Measurements from ENCODE around the gene DLG2. TPM values are rescaled to one million over a fixed set of nuclear protein-coding genes. Genes with fewer than 3 reads are reported as not detected.

The DLG2 gene
- total and polyA plus RNA-seq, 2 of the 4 experiments (the other 2 are of a cell fraction), result 0.31 to 0.36 TPM

DNA sequence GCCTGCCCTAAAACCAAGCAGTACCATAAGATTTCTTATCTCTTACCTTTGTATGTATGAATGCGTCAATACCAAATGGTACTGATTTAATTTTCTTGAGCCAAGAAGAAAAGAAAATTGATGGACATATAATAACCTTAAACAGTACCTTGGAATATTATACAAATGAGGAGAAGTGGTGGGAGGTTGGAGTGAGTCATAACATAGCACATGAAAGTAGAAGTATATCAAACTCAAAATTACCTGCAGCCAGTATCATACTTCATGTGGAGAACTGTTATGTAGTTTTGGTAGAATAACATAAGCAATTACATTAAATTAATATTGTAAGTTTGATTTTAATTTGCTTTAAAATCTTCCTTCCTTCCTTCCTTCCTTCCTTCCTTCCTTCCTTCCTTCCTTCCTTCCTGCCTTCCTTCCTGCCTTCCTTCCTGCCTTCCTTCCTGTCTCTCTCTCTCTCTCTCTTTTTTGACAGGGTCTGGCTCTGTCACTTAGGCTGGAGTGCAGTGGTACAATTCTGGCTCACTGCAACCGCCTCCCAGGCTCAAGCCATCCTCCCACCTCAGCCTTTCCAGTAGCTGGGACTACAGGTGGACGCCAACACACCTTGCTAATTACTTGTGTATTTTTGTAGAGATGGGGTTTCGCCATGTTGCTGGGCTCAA lies 1880.1 kb downstream of the DLG2 start:
- POLR2A ChIA-PET (ENCODE audit: unreplicated experiment), result no interaction called here
- Histone ChIP-seq H2BK15ac (ENCODE audit: low read depth, low read length) (no peak overlapping the region), H3K4me2 (ENCODE audit: low read depth, low read length) (no peak overlapping the region), H2AK9ac (replicated peaks; ENCODE audit: low read depth, low read length, poor library complexity) (no peak overlapping the region), H3K27me3 (ENCODE audit: control insufficient read depth, insufficient read depth, low read length) (no peaks in the 10 kb centered on the region), H4K5ac (ENCODE audit: low read depth, low read length) (no peak overlapping the region), H3K36me3 (ENCODE audit: control insufficient read depth, insufficient read depth, low read length) (no peaks in the 10 kb centered on the region), H2BK120ac (ENCODE audit: low read depth, low read length) (no peak overlapping the region), H3K4me3 (ENCODE audit: insufficient read depth, low read depth, low read length) (no peak overlapping the region), H3K9me3 (ENCODE audit: control insufficient read depth, insufficient read depth, low read length) (no peaks in the 10 kb centered on the region), H3K56ac (ENCODE audit: extremely low read depth, insufficient read depth, low read length) (no peak overlapping the region), H3K27ac (ENCODE audit: insufficient read depth, low read length) (no peak overlapping the region), H4K8ac (ENCODE audit: low read depth in 2 of 2, low read length in 2 of 2) (no peak overlapping the region), H2AK5ac (ENCODE audit: low read depth, low read length) (no peak overlapping the region), H3K9me1 (ENCODE audit: insufficient read depth, low read length) (no peaks in the 10 kb centered on the region), H3K18ac (ENCODE audit: low read depth, low read length) (no peak overlapping the region), H2BK5ac (ENCODE audit: low read depth, low read length, poor library complexity, severe bottlenecking) (no peak overlapping the region), H3K23ac (ENCODE audit: low read depth, low read length) (no peak overlapping the region), H3K4ac (ENCODE audit: low read depth, low read length) (no peak overlapping the region), H4K20me1 (ENCODE audit: insufficient read depth, low read length) (no peaks in the 10 kb centered on the region), H3K4me1 (ENCODE audit: control insufficient read depth, insufficient read depth, low read length) (no peaks in the 10 kb centered on the region), H3K79me1 (ENCODE audit: low read depth in 1 of 2, low read length in 2 of 2) (no peaks in the 10 kb centered on the region), H4K91ac (ENCODE audit: insufficient read depth, low read depth, low read length) (no peak overlapping the region), H3K14ac (replicated peaks; ENCODE audit: low read depth, low read length) (no peak overlapping the region), H2AFZ (replicated peaks; ENCODE audit: low read length, poor library complexity) (no peak overlapping the region), H2BK20ac (ENCODE audit: low read depth, low read length) (no peak overlapping the region), H3K9ac (ENCODE audit: low read depth, low read length) (no peak overlapping the region)
- no peak for ATAC-seq (ENCODE audit: low read depth)
- no CpG with 5 or more reads among the region's 4 CpGs for WGBS, 2 experiments (ENCODE audit: extremely low coverage in 2 of 2, insufficient read length in 1 of 2)
- TF ChIP-seq FOS (IDR thresholded peaks at IDR 0.05; ENCODE audit: low read depth, low read length) (no peak), MAZ (IDR thresholded peaks at IDR 0.05; ENCODE audit: borderline replicate concordance, low read depth, low read length) (no peak), RAD21 (IDR thresholded peaks at IDR 0.05; ENCODE audit: low read length) (no peak), MXI1 (IDR thresholded peaks at IDR 0.05; ENCODE audit: borderline replicate concordance, low read depth, low read length) (no peak)
- TF ChIP-seq, protein P1, sequence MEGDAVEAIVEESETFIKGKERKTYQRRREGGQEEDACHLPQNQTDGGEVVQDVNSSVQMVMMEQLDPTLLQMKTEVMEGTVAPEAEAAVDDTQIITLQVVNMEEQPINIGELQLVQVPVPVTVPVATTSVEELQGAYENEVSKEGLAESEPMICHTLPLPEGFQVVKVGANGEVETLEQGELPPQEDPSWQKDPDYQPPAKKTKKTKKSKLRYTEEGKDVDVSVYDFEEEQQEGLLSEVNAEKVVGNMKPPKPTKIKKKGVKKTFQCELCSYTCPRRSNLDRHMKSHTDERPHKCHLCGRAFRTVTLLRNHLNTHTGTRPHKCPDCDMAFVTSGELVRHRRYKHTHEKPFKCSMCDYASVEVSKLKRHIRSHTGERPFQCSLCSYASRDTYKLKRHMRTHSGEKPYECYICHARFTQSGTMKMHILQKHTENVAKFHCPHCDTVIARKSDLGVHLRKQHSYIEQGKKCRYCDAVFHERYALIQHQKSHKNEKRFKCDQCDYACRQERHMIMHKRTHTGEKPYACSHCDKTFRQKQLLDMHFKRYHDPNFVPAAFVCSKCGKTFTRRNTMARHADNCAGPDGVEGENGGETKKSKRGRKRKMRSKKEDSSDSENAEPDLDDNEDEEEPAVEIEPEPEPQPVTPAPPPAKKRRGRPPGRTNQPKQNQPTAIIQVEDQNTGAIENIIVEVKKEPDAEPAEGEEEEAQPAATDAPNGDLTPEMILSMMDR (conservative IDR thresholded peaks at IDR 0.05; ENCODE audit: low read depth, low read length), result no peak
- BruUV-seq (replicated peaks), result no TSS peak
- intact Hi-C loops (cut with micrococcal nuclease) (no loop called here), dilution Hi-C loops (cut with HindIII; ENCODE audit: low sequenced_read_pairs, unreplicated experiment) (no loop called here), in situ Hi-C loops (cut with MboI; ENCODE audit: low sequenced_read_pairs) (no loop called here)
- no peak for DNase-seq
- CTCF ChIA-PET, result no interaction called here

Data from IMR-90 (cell line).